ENCODE data around the gene DRAM2. TPM values are rescaled to one million over a fixed set of nuclear protein-coding genes. Genes with fewer than 3 reads are reported as not detected.

The DRAM2 gene
- total and polyA plus RNA-seq, 12 donors = 21.2 to 126 (median 50.8) TPM

- H3K9me3 ChIP-seq (replicated peaks in 1 of 3) = no peaks in the 10 kb centered on the region
- DNase-seq = no peak
- no peak overlapping the region for H3K4me3 ChIP-seq
- peaks cover 0 to 6% of the 10 kb centered on the region in 2 donors for H3K36me3 ChIP-seq (replicated peaks in 1 of 2)
- H3K27me3 ChIP-seq = no peaks in the 10 kb centered on the region
- intact Hi-C loops (cut with DNase I) = no loop called here
- TF ChIP-seq CTCF (IDR thresholded peaks at IDR 0.05) = no peak
- peaks cover 0 to 11% of the 10 kb centered on the region in 2 donors for H3K4me1 ChIP-seq (replicated peaks in 1 of 2)
- no peak overlapping the region for H3K27ac ChIP-seq
Observed at GRCh38 chr1:111174070-111174469, 34.2 kb upstream of the DRAM2 start.

GRCh38 chr1:111172463-111172862 lies 32.6 kb upstream of the DRAM2 start:
- no peak for DNase-seq
- no peaks in the 10 kb centered on the region for H3K9me3 ChIP-seq (replicated peaks in 1 of 3)
- no peak overlapping the region for H3K27ac ChIP-seq
- peaks cover 0 to 13% of the 10 kb centered on the region in 2 donors for H3K4me1 ChIP-seq (replicated peaks in 1 of 2)
- H3K4me3 ChIP-seq = no peak overlapping the region
- no peaks in the 10 kb centered on the region for H3K27me3 ChIP-seq
- peaks cover 0 to 6% of the 10 kb centered on the region in 2 donors for H3K36me3 ChIP-seq (replicated peaks in 1 of 2)
- TF ChIP-seq CTCF (IDR thresholded peaks at IDR 0.05) (no peak), POLR2A (IDR thresholded peaks at IDR 0.05) (no peak)
- intact Hi-C loops (cut with DNase I) = no loop called here

- no peak for DNase-seq
- Histone ChIP-seq H3K27ac (no peak overlapping the region), H3K4me1 (replicated peaks in 1 of 2) (peaks cover 11 to 12% of the 10 kb centered on the region in 2 donors), H3K4me3 (no peak overlapping the region), H3K9me3 (replicated peaks in 1 of 3) (no peaks in the 10 kb centered on the region), H3K27me3 (no peaks in the 10 kb centered on the region), H3K36me3 (replicated peaks in 1 of 2) (peaks cover 0 to 10% of the 10 kb centered on the region in 2 donors)
- WGBS, 4 donors = 80 to 91% (median 87%) methylated on average over 2 of the region's 2 CpGs
- intact Hi-C loops (cut with DNase I) = no loop called here
- TF ChIP-seq CTCF (IDR thresholded peaks at IDR 0.05) = no peak
- TF ChIP-seq POLR2A (IDR thresholded peaks at IDR 0.05) = no peak
Observed at GRCh38 chr1:111164151-111164550, 24.3 kb upstream of the DRAM2 start.

GRCh38 chr1:111163363-111163762 lies 23.5 kb upstream of the DRAM2 start:
- intact Hi-C loops (cut with DNase I) = no loop called here
- WGBS, 4 donors = 89 to 98% (median 96%) methylated on average over 4 of the region's 4 CpGs
- no peaks in the 10 kb centered on the region for H3K9me3 ChIP-seq (replicated peaks in 1 of 3)
- H3K27me3 ChIP-seq = no peaks in the 10 kb centered on the region
- no peak overlapping the region for H3K4me3 ChIP-seq
- no peak for DNase-seq
- TF ChIP-seq POLR2A (IDR thresholded peaks at IDR 0.05) = no peak
- no peak for TF ChIP-seq CTCF (IDR thresholded peaks at IDR 0.05)
- peaks cover 0 to 10% of the 10 kb centered on the region in 2 donors for H3K36me3 ChIP-seq (replicated peaks in 1 of 2)
- no peak overlapping the region for H3K27ac ChIP-seq
- H3K4me1 ChIP-seq (replicated peaks in 1 of 2) = peaks cover 10 to 11% of the 10 kb centered on the region in 2 donors
